A673 (cell line): ENCODE measurements around the gene LHFPL6. TPM values are rescaled to one million over a fixed set of nuclear protein-coding genes. Genes with fewer than 3 reads are reported as not detected.

Experiments used
- BruUV-seq: library from RNA; stranded (reverse); fragments of 400-500 nt; replicated peaks from 2 replicates; lab custom pipeline; 2021; lab: Mats Ljungman, UMichigan
- CTCF ChIA-PET: fragments of 300-600 bp; sonication (Branson Sonifier 250); formaldehyde crosslinking; loops from one replicate; lab custom pipeline; 2022; ENCODE audit warnings: antibody characterized with exemption; lab: Charles Lee
- POLR2A ChIA-PET: fragments of 300-600 bp; sonication (Branson Sonifier 250); formaldehyde crosslinking; loops from one replicate; lab custom pipeline; 2022; ENCODE audit warnings: antibody characterized with exemption; ENCODE audit not compliant: low non-redundant PET; lab: Charles Lee
- DNase-seq: peaks from one replicate; pipeline ENCODE4 v3.0.0-alpha.2; 2015; ENCODE audit warnings: low spot score
- H3K27ac ChIP-seq: fragments of 200-600 bp; sonication (generic); 2 replicates; pipeline ENCODE4 v1.5.1; 2016; ENCODE audit warnings: mixed run types, low read depth, mild to moderate bottlenecking, mixed read lengths, antibody characterized with exemption, low read length; ENCODE audit not compliant: poor library complexity, severe bottlenecking
- H3K27me3 ChIP-seq: fragments of 200-600 bp; sonication (generic); replicated peaks from 2 replicates; pipeline ENCODE4 v1.6.1; 2017; ENCODE audit warnings: mixed run types, low read depth, mild to moderate bottlenecking, mixed read lengths, antibody characterized with exemption, low read length; ENCODE audit not compliant: insufficient read depth, poor library complexity
- H3K36me3 ChIP-seq: fragments of 200-600 bp; sonication (generic); 2 replicates; pipeline ENCODE4 v1.6.1; 2016; ENCODE audit warnings: mixed run types, mild to moderate bottlenecking, mixed read lengths, antibody characterized with exemption, low read length; ENCODE audit not compliant: insufficient read depth, poor library complexity, severe bottlenecking
- H3K4me1 ChIP-seq: fragments of 200-600 bp; sonication (generic); 2 replicates; pipeline ENCODE4 v1.6.1; 2017; ENCODE audit warnings: mixed run types, mild to moderate bottlenecking, mixed read lengths, antibody characterized with exemption, low read length; ENCODE audit not compliant: insufficient read depth, poor library complexity, severe bottlenecking
- H3K4me3 ChIP-seq: fragments of 200-600 bp; sonication (generic); 2 replicates; pipeline ENCODE4 v1.5.1; 2016; ENCODE audit warnings: low read depth, mixed run types, mild to moderate bottlenecking, mixed read lengths, low read length; ENCODE audit not compliant: poor library complexity, severe bottlenecking
- H3K9me3 ChIP-seq: fragments of 200-600 bp; sonication (generic); 2 replicates; pipeline ENCODE4 v1.6.1; 2016; ENCODE audit warnings: mixed run types, low read depth, mild to moderate bottlenecking, mixed read lengths, antibody characterized with exemption, low read length; ENCODE audit not compliant: poor library complexity, severe bottlenecking
- CTCF ChIP-seq: fragments of 300-800, 200-600 bp; sonication (generic); conservative IDR thresholded peaks from 2 replicates; pipeline ENCODE4 v1.5.1; 2017; ENCODE audit warnings: low read depth, mild to moderate bottlenecking, antibody characterized with exemption, low read length, moderate library complexity, mixed read lengths
- EZH2 ChIP-seq: fragments of 200-600 bp; sonication (generic); IDR thresholded peaks from 2 replicates; pipeline ENCODE4 v1.6.1; 2017; ENCODE audit warnings: borderline replicate concordance, low read depth, mild to moderate bottlenecking, mixed read lengths, antibody characterized with exemption, low read length; ENCODE audit not compliant: poor library complexity, severe bottlenecking
- intact Hi-C: fragments of 100-400 bp; cut with micrococcal nuclease; formaldehyde crosslinking; loops from one replicate; pipeline ENCODE4 v1.10.0; 2022; ENCODE audit not compliant: unreplicated experiment
- total RNA-seq: library from RNA; stranded (reverse); gene quantifications from 2 replicates; pipeline ENCODE4 v1.2.3, GENCODE V29; 2021

Gene LHFPL6
- total RNA-seq, 1 experiment from 2014 or later, result 63.9 TPM

- H3K4me3 ChIP-seq, result peak overlapping the region; percentile 15
- CTCF ChIA-PET, result no interaction called here
These were observed 37.7 kb downstream of the LHFPL6 start for GRCh38 chr13:39565036-39565949.

GRCh38 chr13:39563470-39563735 is 39.6 kb downstream of the LHFPL6 start:
- Histone ChIP-seq H3K4me1 (peaks cover 43% of the 10 kb centered on the region), H3K36me3 (no peaks in the 10 kb centered on the region), H3K9me3 (no peaks in the 10 kb centered on the region), H3K27ac (peak overlapping the region; percentile 77), H3K4me3 (no peak overlapping the region), H3K27me3 (no peaks in the 10 kb centered on the region)
- BruUV-seq, result no TSS peak
- ChIA-PET CTCF (no interaction called here), POLR2A (no interaction called here)
- TF ChIP-seq EZH2 (no peak), CTCF (no peak)
- no peak for DNase-seq
- intact Hi-C loops, result no loop called here

More at GRCh38 chr13:39565036-39565949, 37.7 kb downstream of the LHFPL6 start:
- Histone ChIP-seq H3K27ac (peak overlapping the region; percentile 77), H3K27me3 (no peaks in the 10 kb centered on the region), H3K9me3 (no peaks in the 10 kb centered on the region), H3K36me3 (no peaks in the 10 kb centered on the region), H3K4me1 (peaks cover 43% of the 10 kb centered on the region)
- TF ChIP-seq CTCF (no peak), EZH2 (no peak)
- POLR2A ChIA-PET, result no interaction called here
- BruUV-seq, result no TSS peak
- peak; percentile 82 for DNase-seq
- intact Hi-C loops, result no loop called here

- Histone ChIP-seq H3K4me3 (no peak overlapping the region), H3K36me3 (no peaks in the 10 kb centered on the region), H3K9me3 (peaks cover 4% of the 10 kb centered on the region), H3K27ac (no peak overlapping the region), H3K27me3 (no peaks in the 10 kb centered on the region), H3K4me1 (peaks cover 41% of the 10 kb centered on the region)
- TF ChIP-seq EZH2, result no peak
- no peak for TF ChIP-seq CTCF
- POLR2A ChIA-PET, result no interaction called here
- intact Hi-C loops, result no loop called here
- no TSS peak for BruUV-seq
- DNase-seq, result no peak
- CTCF ChIA-PET, result no interaction called here
These were observed 41.0 kb downstream of the LHFPL6 start for GRCh38 chr13:39561971-39562370.
